K562 (cell line): ENCODE measurements around the gene TIMM50. TPM values are rescaled to one million over a fixed set of nuclear protein-coding genes. Genes with fewer than 3 reads are reported as not detected.
"Not testable (repeated sequence)": the region's sequence is repeated elsewhere in the genome, so short reads cannot be mapped to it uniquely, and the experiment has no call there.

Experiments used
- DMBX1 ChIP-seq: fragments of 250-450 bp; sonication (Bioruptor Pico); IDR thresholded peaks from 2 replicates; pipeline ENCODE4 v1.8.0; 2022; ENCODE audit warnings: inconsistent platforms, mild to moderate bottlenecking, moderate library complexity, borderline replicate concordance
- L3MBTL2 ChIP-seq: fragments of 450-650 bp; IDR thresholded peaks from 2 replicates; pipeline ENCODE4 v1.6.1; 2016; ENCODE audit warnings: mild to moderate bottlenecking, moderate library complexity
- MEF2D ChIP-seq: conservative IDR thresholded peaks from 2 replicates; pipeline ENCODE4 v1.6.1; 2016; ENCODE audit warnings: low read depth, missing genetic modification characterization, missing compliant biosample characterization
- NR4A1 ChIP-seq, 2 experiments: fragments of 250-450 bp in 1 of 2; fragments of 450-650 bp in 1 of 2; sonication (Bioruptor Pico) in 1 of 2; IDR thresholded peaks; 2 replicates each; pipeline versions ENCODE4 v1.4.0 to v1.6.1; 2016 to 2020; ENCODE audit warnings: mild to moderate bottlenecking in 2 of 2, missing compliant biosample characterization in 1 of 2, missing genetic modification characterization in 1 of 2, moderate library complexity in 1 of 2
- PYGO2 ChIP-seq: fragments of 450-650 bp; IDR thresholded peaks from 2 replicates; pipeline ENCODE4 v1.6.1; 2016; ENCODE audit warnings: mild to moderate bottlenecking, missing genetic modification characterization, moderate library complexity, missing compliant biosample characterization
- ZNF175 ChIP-seq: fragments of 200-800 bp; sonication (Bioruptor generic); IDR thresholded peaks from 2 replicates; pipeline ENCODE4 v1.6.1; 2016; ENCODE audit warnings: low read depth, mild to moderate bottlenecking, missing genetic modification characterization, missing compliant biosample characterization
- ZNF197 ChIP-seq: fragments of 200-800 bp; sonication (Bioruptor generic); IDR thresholded peaks from 2 replicates; pipeline ENCODE4 v1.6.1; 2016; ENCODE audit warnings: low read depth, missing genetic modification characterization, missing compliant biosample characterization
- ZNF76 ChIP-seq: fragments of 250-450 bp; sonication (Bioruptor Pico); IDR thresholded peaks from 2 replicates; pipeline ENCODE4 v1.4.0; 2020; ENCODE audit warnings: mild to moderate bottlenecking, moderate library complexity, borderline replicate concordance
- polyA plus RNA-seq, 8 experiments: library from polyadenylated mRNA; depleted of rRNA in 4 of 8; stranded (reverse) in 5 of 8; unstranded in 3 of 8; fragments of >200 nt; fragmentation: Nextera tagmentation in 2 of 8; fragmentation: Illumina TruSeq in 1 of 8; extraction: Ambion mirVana in 2 of 8; extraction: Trizol in 1 of 8; gene quantifications; 2 replicates each; pipeline versions ENCODE4 v1.2.1 to v1.2.3, GENCODE V29; 2011 to 2014; ENCODE audit warnings: inconsistent platforms in 1 of 8, missing spikeins in 1 of 8
- total RNA-seq, 7 experiments: library from RNA; depleted of rRNA in 6 of 7; stranded (reverse); fragments of >200 nt in 6 of 7; fragmentation: Illumina TruSeq in 2 of 7; extraction: Trizol in 2 of 7; gene quantifications; 2 replicates each; pipeline versions ENCODE4 v1.2.1 to v1.2.3, GENCODE V29; 2011 to 2021; ENCODE audit warnings: low replicate concordance in 1 of 7
- TF ChIP-seq, protein P1 (sequence below): fragments of 450-650 bp; IDR thresholded peaks from 2 replicates; pipeline ENCODE4 v1.6.1; 2016; ENCODE audit warnings: missing biosample characterization, missing genetic modification characterization
- TF ChIP-seq, protein P2 (sequence below), 2 experiments: fragments of 450-650 bp; conservative IDR thresholded peaks; 2 replicates each; pipeline ENCODE4 v1.6.1; 2017; ENCODE audit warnings: mild to moderate bottlenecking in 2 of 2, moderate library complexity in 2 of 2
- TF ChIP-seq, protein P3 (sequence below): fragments of 200-800 bp; sonication (Bioruptor generic); IDR thresholded peaks from 2 replicates; pipeline ENCODE4 v1.6.1; 2017; ENCODE audit warnings: missing genetic modification characterization, missing compliant biosample characterization
- TF ChIP-seq, protein P4 (sequence below): fragments of 450-650 bp; conservative IDR thresholded peaks from 2 replicates; pipeline ENCODE4 v1.6.1; 2016; ENCODE audit warnings: missing genetic modification characterization, low read depth, mild to moderate bottlenecking, missing compliant biosample characterization, moderate library complexity
- TF ChIP-seq, protein P5 (sequence below), 2 experiments: fragments of 200-800 bp in 1 of 2; sonication (Bioruptor generic) in 1 of 2; sonication (generic) in 1 of 2; formaldehyde crosslinking in 1 of 2; IDR thresholded peaks in 1 of 2; conservative IDR thresholded peaks in 1 of 2; 2 replicates each; pipeline versions ENCODE4 v1.5.0 to v1.6.1; 2016 to 2020; ENCODE audit warnings: missing compliant biosample characterization in 1 of 2, missing genetic modification characterization in 1 of 2, missing genetic modification reagents in 1 of 2
- TF ChIP-seq, protein P6 (sequence below): fragments of 250-450 bp; sonication (Bioruptor Pico); IDR thresholded peaks from 2 replicates; pipeline ENCODE4 v1.4.0; 2020
- TF ChIP-seq, protein P7 (sequence below), 3 experiments: fragments of 200-800 bp in 1 of 3; sonication (Bioruptor generic) in 1 of 3; sonication (generic) in 1 of 3; formaldehyde crosslinking in 1 of 3; IDR thresholded peaks; 2 replicates each; pipeline versions ENCODE4 v1.6.1 to v1.8.0; 2016 to 2022; ENCODE audit warnings: mild to moderate bottlenecking in 2 of 3, missing compliant biosample characterization in 2 of 3, missing genetic modification characterization in 2 of 3, missing genetic modification reagents in 1 of 3

Gene TIMM50
- total and polyA plus RNA-seq, 9 of the 15 experiments (the other 6 are each of a cell fraction or from before 2014, with no cell fraction given): 28.3 to 221 (median 170) TPM

DNA sequence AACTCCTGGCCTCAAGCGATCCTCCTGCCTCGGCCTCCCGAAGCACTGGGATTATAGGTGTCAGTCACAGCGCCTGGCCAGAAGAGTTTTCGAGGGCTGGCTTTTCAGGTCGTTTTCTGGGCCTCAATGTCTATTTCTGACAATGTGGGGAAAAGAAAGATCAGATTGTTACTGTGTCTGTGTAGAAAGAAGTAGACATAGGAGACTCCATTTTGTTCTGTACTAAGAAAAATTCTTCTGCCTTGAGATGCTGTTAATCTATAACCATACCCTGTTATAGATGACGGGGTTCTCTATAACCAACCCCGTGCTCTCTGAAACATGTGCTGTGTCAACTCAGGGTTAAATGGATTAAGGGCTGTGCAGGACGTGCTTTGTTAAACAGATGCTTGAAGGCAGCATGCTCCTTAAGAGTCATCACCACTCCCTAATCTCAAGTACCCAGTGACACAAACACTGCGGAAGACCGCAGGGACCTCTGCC, 1.3 kb upstream of the TIMM50 start (continued):
- TF ChIP-seq NR4A1 (CRISPR knock-in tag; IDR thresholded peaks at IDR 0.05): not testable (repeated sequence)
- TF ChIP-seq NR4A1 (tag; IDR thresholded peaks at IDR 0.05): peak; percentile 92
- peak; percentile 90 for TF ChIP-seq DMBX1 (CRISPR knock-in tag)
- TF ChIP-seq ZNF197 (CRISPR knock-in tag): peak; percentile 42; the same call in 1 of the 2 replicates
- peak; percentile 52; the same call in 1 of the 2 replicates for TF ChIP-seq PYGO2 (tag)
- peak; percentile 77; the same call in 1 of the 2 replicates for TF ChIP-seq MEF2D (tag)
- TF ChIP-seq ZNF175 (CRISPR knock-in tag): peak; percentile 61
- TF ChIP-seq, protein P1, sequence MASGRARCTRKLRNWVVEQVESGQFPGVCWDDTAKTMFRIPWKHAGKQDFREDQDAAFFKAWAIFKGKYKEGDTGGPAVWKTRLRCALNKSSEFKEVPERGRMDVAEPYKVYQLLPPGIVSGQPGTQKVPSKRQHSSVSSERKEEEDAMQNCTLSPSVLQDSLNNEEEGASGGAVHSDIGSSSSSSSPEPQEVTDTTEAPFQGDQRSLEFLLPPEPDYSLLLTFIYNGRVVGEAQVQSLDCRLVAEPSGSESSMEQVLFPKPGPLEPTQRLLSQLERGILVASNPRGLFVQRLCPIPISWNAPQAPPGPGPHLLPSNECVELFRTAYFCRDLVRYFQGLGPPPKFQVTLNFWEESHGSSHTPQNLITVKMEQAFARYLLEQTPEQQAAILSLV (tag): peak; percentile 58; the same call in 1 of the 2 replicates
- peak; percentile 45; the same call in 1 of the 2 replicates for TF ChIP-seq L3MBTL2
- TF ChIP-seq, protein P2, sequence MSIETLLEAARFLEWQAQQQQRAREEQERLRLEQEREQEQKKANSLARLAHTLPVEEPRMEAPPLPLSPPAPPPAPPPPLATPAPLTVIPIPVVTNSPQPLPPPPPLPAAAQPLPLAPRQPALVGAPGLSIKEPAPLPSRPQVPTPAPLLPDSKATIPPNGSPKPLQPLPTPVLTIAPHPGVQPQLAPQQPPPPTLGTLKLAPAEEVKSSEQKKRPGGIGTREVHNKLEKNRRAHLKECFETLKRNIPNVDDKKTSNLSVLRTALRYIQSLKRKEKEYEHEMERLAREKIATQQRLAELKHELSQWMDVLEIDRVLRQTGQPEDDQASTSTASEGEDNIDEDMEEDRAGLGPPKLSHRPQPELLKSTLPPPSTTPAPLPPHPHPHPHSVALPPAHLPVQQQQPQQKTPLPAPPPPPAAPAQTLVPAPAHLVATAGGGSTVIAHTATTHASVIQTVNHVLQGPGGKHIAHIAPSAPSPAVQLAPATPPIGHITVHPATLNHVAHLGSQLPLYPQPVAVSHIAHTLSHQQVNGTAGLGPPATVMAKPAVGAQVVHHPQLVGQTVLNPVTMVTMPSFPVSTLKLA (conservative IDR thresholded peaks at IDR 0.05): peak; percentile 19 to 51; a peak in 2 of 4 replicates
- TF ChIP-seq, protein P3, sequence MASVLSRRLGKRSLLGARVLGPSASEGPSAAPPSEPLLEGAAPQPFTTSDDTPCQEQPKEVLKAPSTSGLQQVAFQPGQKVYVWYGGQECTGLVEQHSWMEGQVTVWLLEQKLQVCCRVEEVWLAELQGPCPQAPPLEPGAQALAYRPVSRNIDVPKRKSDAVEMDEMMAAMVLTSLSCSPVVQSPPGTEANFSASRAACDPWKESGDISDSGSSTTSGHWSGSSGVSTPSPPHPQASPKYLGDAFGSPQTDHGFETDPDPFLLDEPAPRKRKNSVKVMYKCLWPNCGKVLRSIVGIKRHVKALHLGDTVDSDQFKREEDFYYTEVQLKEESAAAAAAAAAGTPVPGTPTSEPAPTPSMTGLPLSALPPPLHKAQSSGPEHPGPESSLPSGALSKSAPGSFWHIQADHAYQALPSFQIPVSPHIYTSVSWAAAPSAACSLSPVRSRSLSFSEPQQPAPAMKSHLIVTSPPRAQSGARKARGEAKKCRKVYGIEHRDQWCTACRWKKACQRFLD (CRISPR knock-in tag): peak; percentile 54; the same call in 1 of the 2 replicates
- TF ChIP-seq, protein P4, sequence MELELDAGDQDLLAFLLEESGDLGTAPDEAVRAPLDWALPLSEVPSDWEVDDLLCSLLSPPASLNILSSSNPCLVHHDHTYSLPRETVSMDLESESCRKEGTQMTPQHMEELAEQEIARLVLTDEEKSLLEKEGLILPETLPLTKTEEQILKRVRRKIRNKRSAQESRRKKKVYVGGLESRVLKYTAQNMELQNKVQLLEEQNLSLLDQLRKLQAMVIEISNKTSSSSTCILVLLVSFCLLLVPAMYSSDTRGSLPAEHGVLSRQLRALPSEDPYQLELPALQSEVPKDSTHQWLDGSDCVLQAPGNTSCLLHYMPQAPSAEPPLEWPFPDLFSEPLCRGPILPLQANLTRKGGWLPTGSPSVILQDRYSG (tag): peak; percentile 83
- TF ChIP-seq, protein P5, sequence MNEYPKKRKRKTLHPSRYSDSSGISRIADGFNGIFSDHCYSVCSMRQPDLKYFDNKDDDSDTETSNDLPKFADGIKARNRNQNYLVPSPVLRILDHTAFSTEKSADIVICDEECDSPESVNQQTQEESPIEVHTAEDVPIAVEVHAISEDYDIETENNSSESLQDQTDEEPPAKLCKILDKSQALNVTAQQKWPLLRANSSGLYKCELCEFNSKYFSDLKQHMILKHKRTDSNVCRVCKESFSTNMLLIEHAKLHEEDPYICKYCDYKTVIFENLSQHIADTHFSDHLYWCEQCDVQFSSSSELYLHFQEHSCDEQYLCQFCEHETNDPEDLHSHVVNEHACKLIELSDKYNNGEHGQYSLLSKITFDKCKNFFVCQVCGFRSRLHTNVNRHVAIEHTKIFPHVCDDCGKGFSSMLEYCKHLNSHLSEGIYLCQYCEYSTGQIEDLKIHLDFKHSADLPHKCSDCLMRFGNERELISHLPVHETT (CRISPR knock-in tag; conservative IDR thresholded peaks at IDR 0.05 in 1 of 2, IDR thresholded peaks at IDR 0.05 in 1 of 2): peak in 1 of 2 experiments; percentile 53; a peak in 1 of 4 replicates
- TF ChIP-seq, protein P6, sequence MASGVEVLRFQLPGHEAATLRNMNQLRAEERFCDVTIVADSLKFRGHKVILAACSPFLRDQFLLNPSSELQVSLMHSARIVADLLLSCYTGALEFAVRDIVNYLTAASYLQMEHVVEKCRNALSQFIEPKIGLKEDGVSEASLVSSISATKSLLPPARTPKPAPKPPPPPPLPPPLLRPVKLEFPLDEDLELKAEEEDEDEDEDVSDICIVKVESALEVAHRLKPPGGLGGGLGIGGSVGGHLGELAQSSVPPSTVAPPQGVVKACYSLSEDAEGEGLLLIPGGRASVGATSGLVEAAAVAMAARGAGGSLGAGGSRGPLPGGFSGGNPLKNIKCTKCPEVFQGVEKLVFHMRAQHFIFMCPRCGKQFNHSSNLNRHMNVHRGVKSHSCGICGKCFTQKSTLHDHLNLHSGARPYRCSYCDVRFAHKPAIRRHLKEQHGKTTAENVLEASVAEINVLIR (CRISPR knock-in tag): 0 out of 2 replicates have a peak, but pooled peaks have one; percentile 13
- TF ChIP-seq ZNF76 (CRISPR knock-in tag): peak; percentile 46; the same call in 1 of the 2 replicates
- TF ChIP-seq, protein P7, sequence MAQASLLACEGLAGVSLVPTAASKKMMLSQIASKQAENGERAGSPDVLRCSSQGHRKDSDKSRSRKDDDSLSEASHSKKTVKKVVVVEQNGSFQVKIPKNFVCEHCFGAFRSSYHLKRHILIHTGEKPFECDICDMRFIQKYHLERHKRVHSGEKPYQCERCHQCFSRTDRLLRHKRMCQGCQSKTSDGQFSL (CRISPR knock-in tag; IDR thresholded peaks at IDR 0.05): not testable (repeated sequence)
- TF ChIP-seq, protein P7 (tag; IDR thresholded peaks at IDR 0.05): peak in 1 of 2 experiments; percentile 88; a peak in 2 of 4 replicates
